Measurements from ENCODE around the gene FBXL22. TPM values are rescaled to one million over a fixed set of nuclear protein-coding genes. Genes with fewer than 3 reads are reported as not detected.

The FBXL22 gene
- total RNA-seq, 1 donor from 2014 or later = 0.34 TPM

- peaks cover 14% of the 10 kb centered on the region for H3K4me1 ChIP-seq (ENCODE audit: insufficient read depth, low read length)
- Mint-ChIP-seq H3K4me3 (ENCODE audit: unreplicated experiment) (peak overlapping the region; percentile 85), H3K9me3 (ENCODE audit: unreplicated experiment) (no peaks in the 10 kb centered on the region), H3K27me3 (ENCODE audit: low read depth, unreplicated experiment) (peaks cover 14% of the 10 kb centered on the region), H3K4me1 (ENCODE audit: low read depth, unreplicated experiment) (peaks cover 16% of the 10 kb centered on the region), H3K27ac (ENCODE audit: unreplicated experiment) (no peak overlapping the region), H3K36me3 (ENCODE audit: low read depth, unreplicated experiment) (peaks cover 6% of the 10 kb centered on the region)
- H3K9me3 ChIP-seq (ENCODE audit: insufficient read depth, low read depth, low read length) = no peaks in the 10 kb centered on the region
- peak overlapping the region; percentile 91 for H3K4me3 ChIP-seq (ENCODE audit: insufficient read depth, low read depth, low read length)
- peaks cover 8% of the 10 kb centered on the region for H4K20me1 ChIP-seq (ENCODE audit: insufficient read depth, low read length)
- H3K9ac ChIP-seq (ENCODE audit: low read length) = peak overlapping the region; percentile 89
- H3K27me3 ChIP-seq (ENCODE audit: insufficient read depth, low read length) = no peaks in the 10 kb centered on the region
- H3K4me2 ChIP-seq (ENCODE audit: low read length) = peak overlapping the region; percentile 100
- no peaks in the 10 kb centered on the region for H3K36me3 ChIP-seq (ENCODE audit: insufficient read depth, low read length)
- DNase-seq (ENCODE audit: low read depth) (peak; percentile 41), FAIRE-seq (no peak)
- H2AFZ ChIP-seq (ENCODE audit: low read depth, low read length) = peak overlapping the region; percentile 88
- H3K27ac ChIP-seq (ENCODE audit: low read depth, low read length) = peak overlapping the region; percentile 78
- H3K79me2 ChIP-seq (ENCODE audit: insufficient read depth, low read length) = no peaks in the 10 kb centered on the region
- no peak for TF ChIP-seq EZH2 (IDR thresholded peaks at IDR 0.05; ENCODE audit: insufficient read depth, low read length)
- TF ChIP-seq CTCF (IDR thresholded peaks at IDR 0.05; ENCODE audit: insufficient read depth, low read depth, low read length) = no peak
These were observed 4.0 kb downstream of the FBXL22 start for GRCh38 chr15:63601026-63601703.

- peak overlapping the region; percentile 91 for H3K4me3 ChIP-seq (ENCODE audit: insufficient read depth, low read depth, low read length)
- H3K27ac ChIP-seq (ENCODE audit: low read depth, low read length) = no peak overlapping the region
- TF ChIP-seq CTCF (IDR thresholded peaks at IDR 0.05; ENCODE audit: insufficient read depth, low read depth, low read length) = no peak
- no peak for TF ChIP-seq EZH2 (IDR thresholded peaks at IDR 0.05; ENCODE audit: insufficient read depth, low read length)
These were observed 4.6 kb downstream of the FBXL22 start for GRCh38 chr15:63601704-63602185.

GRCh38 chr15:63602595-63602994 lies 5.4 kb downstream of the FBXL22 start:
- TF ChIP-seq EZH2 (IDR thresholded peaks at IDR 0.05; ENCODE audit: insufficient read depth, low read length) = no peak
- no peak for TF ChIP-seq CTCF (IDR thresholded peaks at IDR 0.05; ENCODE audit: insufficient read depth, low read depth, low read length)
- Mint-ChIP-seq H3K4me1 (ENCODE audit: low read depth, unreplicated experiment) (peaks cover 7% of the 10 kb centered on the region), H3K36me3 (ENCODE audit: low read depth, unreplicated experiment) (peaks cover 9% of the 10 kb centered on the region), H3K9me3 (ENCODE audit: unreplicated experiment) (no peaks in the 10 kb centered on the region), H3K27ac (ENCODE audit: unreplicated experiment) (no peak overlapping the region), H3K27me3 (ENCODE audit: low read depth, unreplicated experiment) (peaks cover 14% of the 10 kb centered on the region), H3K4me3 (ENCODE audit: unreplicated experiment) (peak overlapping the region; percentile 57)
- H3K4me3 ChIP-seq (ENCODE audit: insufficient read depth, low read depth, low read length) = no peak overlapping the region
- H3K9me3 ChIP-seq (ENCODE audit: insufficient read depth, low read depth, low read length) = no peaks in the 10 kb centered on the region
- H3K79me2 ChIP-seq (ENCODE audit: insufficient read depth, low read length) = no peaks in the 10 kb centered on the region
- H3K27ac ChIP-seq (ENCODE audit: low read depth, low read length) = no peak overlapping the region
- H3K36me3 ChIP-seq (ENCODE audit: insufficient read depth, low read length) = no peaks in the 10 kb centered on the region
- H2AFZ ChIP-seq (ENCODE audit: low read depth, low read length) = no peak overlapping the region
- no peaks in the 10 kb centered on the region for H3K27me3 ChIP-seq (ENCODE audit: insufficient read depth, low read length)
- FAIRE-seq = no peak
- no peak overlapping the region for H3K9ac ChIP-seq (ENCODE audit: low read length)
- peaks cover 14% of the 10 kb centered on the region for H3K4me1 ChIP-seq (ENCODE audit: insufficient read depth, low read length)
- no peak for DNase-seq (ENCODE audit: low read depth)
- H3K4me2 ChIP-seq (ENCODE audit: low read length) = no peak overlapping the region
- peaks cover 8% of the 10 kb centered on the region for H4K20me1 ChIP-seq (ENCODE audit: insufficient read depth, low read length)

More at GRCh38 chr15:63601704-63602185, 4.6 kb downstream of the FBXL22 start:
- Histone ChIP-seq H4K20me1 (ENCODE audit: insufficient read depth, low read length) (peaks cover 8% of the 10 kb centered on the region), H3K36me3 (ENCODE audit: insufficient read depth, low read length) (no peaks in the 10 kb centered on the region), H3K9me3 (ENCODE audit: insufficient read depth, low read depth, low read length) (no peaks in the 10 kb centered on the region), H3K9ac (ENCODE audit: low read length) (peak overlapping the region; percentile 89), H3K4me1 (ENCODE audit: insufficient read depth, low read length) (peaks cover 14% of the 10 kb centered on the region), H3K4me2 (ENCODE audit: low read length) (peak overlapping the region; percentile 100), H2AFZ (ENCODE audit: low read depth, low read length) (no peak overlapping the region), H3K79me2 (ENCODE audit: insufficient read depth, low read length) (no peaks in the 10 kb centered on the region), H3K27me3 (ENCODE audit: insufficient read depth, low read length) (no peaks in the 10 kb centered on the region)
- Mint-ChIP-seq H3K4me1 (ENCODE audit: low read depth, unreplicated experiment) (peaks cover 14% of the 10 kb centered on the region), H3K27me3 (ENCODE audit: low read depth, unreplicated experiment) (peaks cover 14% of the 10 kb centered on the region), H3K4me3 (ENCODE audit: unreplicated experiment) (peak overlapping the region; percentile 85), H3K36me3 (ENCODE audit: low read depth, unreplicated experiment) (peaks cover 7% of the 10 kb centered on the region), H3K27ac (ENCODE audit: unreplicated experiment) (no peak overlapping the region), H3K9me3 (ENCODE audit: unreplicated experiment) (no peaks in the 10 kb centered on the region)
- FAIRE-seq (no peak), DNase-seq (ENCODE audit: low read depth) (no peak)

Data from astrocyte (in vitro differentiated cells and primary cell).